ENCODE results near the gene STK11.
A peak's percentile ranks its signal among the peaks of the same experiment; 100 is the strongest.

STK11 gene

GRCh38 chr19:1261798-1262622 lies 56.4 kb downstream of the STK11 start:
- peak; percentile 42 for DNase-seq (ENCODE audit: low read depth)

- no peak for DNase-seq (ENCODE audit: low read depth)
These were observed 57.1 kb downstream of the STK11 start for GRCh38 chr19:1262623-1263123.

GRCh38 chr19:1263188-1263587 lies 57.6 kb downstream of the STK11 start:
- DNase-seq (ENCODE audit: low read depth) = no peak

- DNase-seq (ENCODE audit: low read depth) = peak; percentile 86
These were observed 59.4 kb downstream of the STK11 start for GRCh38 chr19:1264801-1265614.

- peak; percentile 95 for DNase-seq (ENCODE audit: low read depth)
These were observed 60.1 kb downstream of the STK11 start for GRCh38 chr19:1265615-1266128.

- DNase-seq (ENCODE audit: low read depth) = peak; percentile 87
These were observed 60.7 kb downstream of the STK11 start for GRCh38 chr19:1266129-1266915.

- peak; percentile 41 for DNase-seq (ENCODE audit: low read depth)
These were observed 61.4 kb downstream of the STK11 start for GRCh38 chr19:1266916-1267476.

- DNase-seq (ENCODE audit: low read depth) = no peak
These were observed 62.1 kb downstream of the STK11 start for GRCh38 chr19:1267477-1268225.

GRCh38 chr19:1268226-1269064 lies 62.9 kb downstream of the STK11 start:
- no peak for DNase-seq (ENCODE audit: low read depth)

- DNase-seq (ENCODE audit: low read depth) = peak; percentile 99
These were observed 63.5 kb downstream of the STK11 start, which contains the start of gene CIRBP for GRCh38 chr19:1269065-1269477. Gene CIRBP, plus strand, starts transcription at chr19:1269332. Its CDS starts 1,602 bp downstream, at chr19:1270934.

GRCh38 chr19:1269478-1270212 lies 64.1 kb downstream of the STK11 start:
- DNase-seq (ENCODE audit: low read depth) = peak; percentile 92

- no peak for DNase-seq (ENCODE audit: low read depth)
These were observed 64.8 kb downstream of the STK11 start for GRCh38 chr19:1270213-1270853.

GRCh38 chr19:1270854-1271527 lies 65.4 kb downstream of the STK11 start:
- DNase-seq (ENCODE audit: low read depth) = no peak

- no peak for DNase-seq (ENCODE audit: low read depth)
These were observed 66.2 kb downstream of the STK11 start for GRCh38 chr19:1271528-1272422.

GRCh38 chr19:1272423-1273262 lies 67.1 kb downstream of the STK11 start:
- DNase-seq (ENCODE audit: low read depth) = no peak

Measured in fibroblast of gingiva (primary cell).